GM18519 (cell line): ENCODE results near the gene CGB1.
"Not testable (repeated sequence)": the region's sequence is repeated elsewhere in the genome, so short reads cannot be mapped to it uniquely, and the experiment has no call there.

ENCODE experiments used
- ATAC-seq: cut with Tn5 transposase; IDR thresholded peaks from one replicate; pipeline ENCODE4 v1.9.1; 2021; ENCODE audit warnings: mild to moderate bottlenecking, moderate library complexity; ENCODE audit not compliant: unreplicated experiment, low FRiP score

CGB1 gene

DNA sequence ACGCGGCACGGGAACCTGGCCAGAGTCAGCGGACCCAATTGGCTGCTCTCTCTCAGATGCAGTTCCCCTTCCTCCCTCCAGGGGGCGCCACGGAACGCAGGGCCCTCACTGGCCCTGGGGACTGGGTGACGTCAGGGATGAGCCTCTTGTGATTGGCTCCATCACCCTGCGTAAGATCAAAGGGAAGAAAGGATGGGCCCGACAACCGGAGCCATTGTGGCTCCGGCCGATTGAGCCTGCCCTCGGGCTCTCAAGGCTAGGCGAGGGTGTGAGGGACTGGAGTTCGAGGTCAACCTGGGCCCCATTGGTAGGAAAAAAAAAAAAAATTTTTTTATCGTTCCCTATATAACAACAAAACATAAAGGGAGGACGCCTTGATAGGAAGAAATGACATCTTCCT lies at the start of gene CGB1:
Gene CGB1 (minus strand): TSS at position 81 of the 400 bp plus-strand sequence. CDS start 184 bp downstream, outside the sequence.
- ATAC-seq: not testable (repeated sequence)

DNA sequence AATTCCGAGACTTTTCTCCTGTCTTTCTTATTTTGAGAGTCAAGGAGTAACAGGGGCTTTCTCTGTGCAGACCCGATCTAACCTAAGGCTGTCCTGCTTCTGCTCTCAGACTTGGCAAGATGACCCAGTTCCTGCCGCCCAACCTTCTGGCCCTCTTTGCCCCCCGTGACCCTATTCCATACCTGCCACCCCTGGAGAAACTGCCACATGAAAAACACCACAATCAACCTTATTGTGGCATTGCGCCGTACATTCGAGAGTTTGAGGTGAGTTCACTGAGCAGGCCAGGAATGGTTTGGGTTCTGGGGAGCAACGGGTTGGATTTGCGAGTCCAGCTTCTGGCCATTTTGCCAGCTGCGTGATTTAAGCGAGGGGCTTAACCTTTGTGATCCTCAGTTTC lies 49.6 kb upstream of the CGB1 start:
- no peak for ATAC-seq

DNA sequence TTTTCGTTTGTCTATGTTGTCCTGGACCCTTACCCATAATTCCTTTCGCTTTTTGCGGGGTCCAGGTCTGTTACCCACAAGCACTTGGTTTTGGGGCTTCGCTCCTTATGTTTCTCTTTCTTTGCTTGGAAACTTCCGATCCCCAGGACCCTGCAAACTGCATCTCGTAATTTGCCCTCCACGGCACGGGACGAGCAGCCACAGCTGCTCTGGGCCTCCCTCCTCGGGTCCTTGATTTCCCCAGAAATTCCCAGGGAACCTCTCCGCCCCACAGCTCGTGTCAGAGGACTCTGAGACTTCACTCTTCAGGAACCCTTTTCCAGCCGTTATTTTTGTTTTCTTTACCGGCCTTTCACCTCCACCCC lies 49.2 kb upstream of the CGB1 start:
- ATAC-seq: no peak

DNA sequence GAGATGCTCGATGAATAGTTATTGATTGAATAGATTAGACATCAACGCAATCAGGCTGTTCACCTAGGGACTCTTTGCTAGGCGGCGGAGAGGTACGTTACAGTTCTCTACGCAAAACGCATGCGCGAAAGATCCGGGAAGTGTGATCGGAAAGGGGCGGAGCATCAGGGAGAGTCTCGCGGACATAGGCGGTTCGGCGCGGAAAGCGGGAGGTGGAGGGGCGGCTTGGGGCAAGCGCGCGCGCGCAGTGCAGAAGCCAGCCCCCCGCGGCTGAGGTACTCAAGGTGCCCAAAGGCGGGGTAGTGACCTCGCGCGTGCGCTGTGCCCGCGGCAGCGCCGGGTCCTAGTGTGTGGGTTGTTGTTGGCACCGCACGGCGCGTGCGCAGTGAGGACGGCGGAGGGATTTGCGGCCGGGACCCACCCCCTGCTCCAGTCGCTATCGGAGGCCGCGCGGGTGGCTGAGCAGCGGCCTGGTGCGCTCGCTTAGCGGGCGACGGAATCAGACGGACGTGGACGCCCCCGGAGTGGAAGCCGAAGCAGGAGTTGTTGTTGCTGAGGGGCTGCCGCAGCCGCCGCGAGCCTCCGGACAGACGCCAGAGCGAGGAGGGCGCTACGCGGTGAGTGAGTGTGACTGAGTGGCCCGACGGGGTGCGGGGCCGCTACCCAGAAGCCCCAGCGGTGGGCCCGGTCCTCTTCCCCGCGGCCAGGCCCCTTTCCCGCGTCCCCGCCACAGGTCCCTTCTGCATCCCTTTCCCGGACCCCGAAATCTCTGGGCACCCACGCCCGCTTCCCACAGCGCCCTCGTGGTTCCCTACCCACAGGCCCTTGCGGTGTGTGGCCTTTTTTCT lies 48.5 kb upstream of the CGB1 start, which contains the start of gene SNRNP70:
Gene SNRNP70 (plus strand): TSS at position 432 of the 848 bp plus-strand sequence. CDS start 964 bp downstream, outside the sequence.
- ATAC-seq: peak; percentile 79

DNA sequence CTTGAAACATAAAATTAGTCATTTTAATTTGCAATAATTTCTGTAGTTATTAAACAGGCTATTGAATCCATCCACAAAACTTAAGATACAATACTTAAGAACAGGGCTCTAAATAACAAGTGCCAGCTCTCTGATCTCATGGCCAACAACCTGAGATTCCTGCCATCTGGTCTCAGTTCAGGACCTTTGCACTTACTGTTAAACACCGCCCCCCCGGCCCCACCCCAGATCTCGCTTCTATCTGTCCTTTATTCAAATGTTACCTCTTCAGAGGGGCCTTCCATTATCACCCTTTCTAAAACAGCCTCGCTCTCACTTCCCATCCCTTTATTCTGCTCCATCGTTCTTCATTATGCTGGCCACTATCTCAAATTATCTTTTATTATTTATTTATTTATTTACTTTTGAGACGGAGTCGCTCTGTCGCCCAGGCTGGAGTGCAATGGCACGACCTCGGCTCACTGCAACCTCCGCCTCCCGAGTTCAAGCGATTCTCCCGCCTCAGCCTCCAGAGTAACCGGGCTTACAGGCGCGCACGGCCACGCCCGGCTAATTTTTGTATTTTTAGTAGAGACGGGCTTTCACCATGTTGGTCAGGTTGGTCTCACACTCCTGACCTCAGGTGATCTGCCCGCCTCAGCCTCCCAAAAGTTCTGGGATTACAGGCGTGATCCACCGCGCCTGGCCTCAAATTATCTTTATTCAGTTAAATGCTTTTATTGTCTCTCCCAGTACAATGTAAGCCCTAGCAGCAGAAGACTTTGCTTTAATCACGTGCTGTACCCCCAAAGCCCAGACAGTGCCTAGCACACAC lies 47.7 kb upstream of the CGB1 start:
- no peak for ATAC-seq

DNA sequence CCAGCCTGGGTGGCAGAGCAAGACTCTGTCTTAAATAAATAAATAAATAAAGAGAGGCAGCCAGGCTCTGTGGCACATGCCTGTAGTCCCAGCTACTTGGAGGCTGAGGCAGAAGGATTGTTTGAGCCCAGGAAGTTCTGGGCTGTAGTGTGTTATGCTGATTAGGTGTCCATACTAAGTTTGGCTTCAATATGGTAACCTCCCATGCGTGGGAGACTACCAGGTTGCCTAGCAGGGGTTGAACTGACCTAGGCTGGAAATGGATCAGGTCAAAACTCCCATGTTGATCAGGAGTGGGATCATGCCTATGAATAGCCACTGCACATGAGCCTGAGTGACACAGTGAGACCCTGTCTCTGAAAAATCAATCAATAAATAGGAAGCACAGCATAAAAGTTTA lies 44.6 kb upstream of the CGB1 start:
- no peak for ATAC-seq

DNA sequence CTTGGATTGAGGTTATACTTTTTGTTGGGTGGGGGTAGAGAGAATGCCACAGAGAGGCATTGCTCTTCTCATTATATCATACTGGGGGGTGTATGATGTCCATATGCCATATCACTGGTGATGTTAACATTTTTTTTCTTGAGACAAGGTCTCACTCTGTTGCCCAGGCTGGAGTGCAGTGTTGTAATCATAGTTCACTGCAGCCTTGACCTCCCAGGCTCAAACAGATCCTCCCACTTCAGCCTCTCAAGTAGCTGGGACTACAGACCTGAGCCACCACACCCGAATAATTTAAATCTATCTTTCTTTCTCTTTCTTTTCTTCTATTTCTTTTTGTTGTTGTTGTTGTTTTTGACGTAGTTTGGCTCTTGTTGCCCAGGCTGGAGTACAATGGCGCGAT lies 43.7 kb upstream of the CGB1 start:
- no peak for ATAC-seq

DNA sequence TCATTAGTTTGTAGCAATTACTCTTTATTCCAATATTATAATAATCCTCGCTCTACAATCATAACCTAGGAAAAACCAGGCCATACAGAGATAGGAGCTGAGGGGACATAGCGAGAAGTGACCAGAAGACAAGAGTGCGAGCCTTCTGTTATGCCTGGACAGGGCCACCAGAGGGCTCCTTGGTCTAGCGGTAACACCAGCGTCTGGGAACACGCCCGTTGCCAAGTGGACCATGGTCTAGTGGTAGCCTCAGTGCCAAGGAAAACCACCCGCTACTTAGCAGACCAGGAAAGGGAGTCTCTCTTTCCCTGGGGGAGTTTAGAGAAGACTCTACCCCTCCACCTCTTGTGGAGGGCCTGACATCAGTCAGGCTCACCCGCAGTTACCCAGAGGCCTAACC lies 38.2 kb upstream of the CGB1 start:
- not testable (repeated sequence) for ATAC-seq

DNA sequence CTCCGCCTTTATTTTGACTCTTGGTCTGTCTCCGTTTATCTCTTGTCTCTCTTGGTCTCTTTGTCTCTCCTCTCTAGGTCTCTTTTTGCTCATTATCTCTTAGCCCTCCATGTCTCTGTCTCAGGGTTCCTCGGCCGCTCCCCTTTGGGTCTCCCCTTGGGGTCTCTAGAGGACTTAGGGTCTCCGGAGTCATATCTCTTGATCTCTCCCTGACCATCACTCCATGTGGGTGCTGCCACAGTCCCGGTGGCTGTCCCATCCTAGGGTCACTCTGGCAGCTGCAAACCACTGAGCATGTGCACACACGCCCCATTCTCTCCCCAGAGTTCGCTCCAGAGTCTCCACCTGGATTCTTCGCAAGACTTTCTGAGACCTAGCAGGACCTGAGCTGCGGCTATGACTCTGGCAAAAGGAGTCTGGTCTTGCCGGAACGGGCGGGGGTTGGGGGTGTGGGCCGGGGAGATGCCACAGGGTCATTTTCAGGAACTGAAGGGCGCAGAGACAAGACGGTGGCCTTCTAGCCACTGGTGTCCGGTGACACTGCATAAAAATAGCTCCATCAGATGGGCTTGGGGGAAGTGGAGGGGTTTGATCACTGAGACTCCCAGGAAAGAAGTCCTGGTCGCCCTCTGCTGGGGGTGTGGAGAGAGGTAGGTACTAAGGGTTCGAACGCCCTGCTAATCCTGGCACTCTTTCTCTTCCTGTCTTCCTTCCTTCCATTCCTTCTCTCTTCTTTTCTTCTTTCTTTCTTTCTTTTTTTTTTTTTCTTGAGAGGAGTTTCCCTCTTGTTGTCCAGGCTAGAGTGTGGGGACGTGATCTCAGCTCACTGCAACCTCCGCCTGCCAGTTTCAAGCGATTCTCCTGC lies 37.1 kb upstream of the CGB1 start:
- no peak for ATAC-seq

DNA sequence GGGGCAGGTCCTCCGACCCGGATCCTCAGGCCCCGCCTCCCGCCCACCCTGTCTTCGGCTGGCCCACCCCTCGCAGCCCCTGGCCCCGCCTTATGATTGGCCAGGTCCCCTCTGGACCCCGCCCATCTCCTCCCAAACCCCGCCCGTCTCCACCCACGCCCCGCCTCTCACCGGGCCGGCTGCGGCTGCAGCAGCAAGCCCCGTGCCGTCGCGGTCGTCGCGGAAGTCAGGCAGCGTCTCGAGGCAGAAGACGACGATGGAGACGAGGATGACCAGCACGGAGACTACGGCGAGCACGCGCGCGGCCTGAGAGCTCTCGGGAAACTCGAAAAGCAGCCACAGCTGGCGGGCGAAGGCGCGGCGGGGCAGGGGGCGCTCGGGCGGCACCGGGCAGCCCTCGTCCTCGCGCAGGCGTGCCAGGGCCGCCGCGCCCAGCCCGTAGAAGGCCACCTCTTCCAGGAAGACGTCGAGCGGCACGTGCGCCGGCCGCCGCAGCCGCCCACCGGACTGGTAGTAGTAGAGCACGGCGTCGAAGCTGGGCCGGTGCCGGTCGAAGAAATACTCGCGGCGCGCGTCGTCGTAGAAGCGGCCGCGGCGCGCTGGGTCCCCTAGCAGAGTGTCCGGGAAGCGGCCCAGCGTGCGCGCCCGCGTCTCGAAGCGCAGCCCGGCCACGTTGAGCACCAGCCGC lies 35.3 kb upstream of the CGB1 start:
- ATAC-seq: no peak

DNA sequence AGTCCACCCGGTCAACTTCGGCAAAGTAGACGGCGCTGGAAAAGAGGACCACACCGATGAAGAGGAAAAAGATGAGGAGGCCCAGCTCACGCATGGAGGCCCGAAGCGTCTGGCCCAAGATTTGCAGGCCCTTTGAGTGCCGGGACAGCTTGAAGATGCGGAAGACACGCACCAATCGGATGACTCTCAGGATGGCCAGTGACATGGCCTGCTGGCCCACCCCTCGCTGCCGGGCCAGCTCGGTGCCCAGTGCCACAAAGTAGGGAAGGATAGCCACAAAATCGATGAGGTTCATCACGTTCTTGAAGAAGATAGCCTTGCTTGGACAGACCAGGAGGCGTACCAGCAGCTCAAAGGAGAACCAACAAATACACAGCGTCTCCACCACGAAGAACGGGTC lies 33.7 kb upstream of the CGB1 start:
- no peak for ATAC-seq

DNA sequence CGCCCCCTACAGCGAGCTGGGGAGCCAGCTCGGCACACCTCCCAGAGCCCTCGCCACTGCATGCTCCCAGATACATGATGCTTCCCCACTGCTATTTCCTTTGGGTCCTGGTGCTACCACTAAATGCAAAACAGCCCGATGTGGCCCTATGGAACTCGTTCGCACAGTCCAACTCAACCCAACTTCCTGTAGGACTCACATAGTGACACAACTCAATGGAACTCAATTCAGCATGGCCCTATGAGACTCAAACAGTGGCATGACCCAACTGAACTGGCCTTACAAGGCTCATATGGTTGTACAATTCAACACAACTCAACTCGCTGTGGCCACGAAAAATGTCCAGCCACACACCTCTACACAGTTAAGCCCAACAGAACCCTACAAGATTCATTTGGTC lies 32.3 kb upstream of the CGB1 start:
- ATAC-seq: no peak

DNA sequence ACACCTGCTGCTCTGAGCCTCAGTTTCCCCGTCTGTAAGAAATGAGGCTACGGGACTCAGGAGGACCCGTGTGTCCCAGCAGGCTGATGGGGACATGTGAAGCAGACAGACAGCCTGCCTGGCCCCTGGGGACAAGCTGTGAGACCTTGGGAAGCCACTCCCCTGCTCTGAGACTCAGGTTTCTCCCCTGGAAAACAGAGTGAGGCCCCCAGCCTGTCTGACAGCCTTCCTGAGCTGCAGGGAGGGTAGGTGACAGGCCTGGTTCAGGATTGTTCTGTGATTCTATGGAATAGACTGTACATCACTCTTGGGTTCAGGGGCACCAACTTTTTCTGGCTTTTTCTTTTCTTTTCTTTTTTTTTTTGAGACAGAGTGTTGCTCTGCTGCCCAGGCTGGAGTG lies 30.9 kb upstream of the CGB1 start:
- no peak for ATAC-seq

DNA sequence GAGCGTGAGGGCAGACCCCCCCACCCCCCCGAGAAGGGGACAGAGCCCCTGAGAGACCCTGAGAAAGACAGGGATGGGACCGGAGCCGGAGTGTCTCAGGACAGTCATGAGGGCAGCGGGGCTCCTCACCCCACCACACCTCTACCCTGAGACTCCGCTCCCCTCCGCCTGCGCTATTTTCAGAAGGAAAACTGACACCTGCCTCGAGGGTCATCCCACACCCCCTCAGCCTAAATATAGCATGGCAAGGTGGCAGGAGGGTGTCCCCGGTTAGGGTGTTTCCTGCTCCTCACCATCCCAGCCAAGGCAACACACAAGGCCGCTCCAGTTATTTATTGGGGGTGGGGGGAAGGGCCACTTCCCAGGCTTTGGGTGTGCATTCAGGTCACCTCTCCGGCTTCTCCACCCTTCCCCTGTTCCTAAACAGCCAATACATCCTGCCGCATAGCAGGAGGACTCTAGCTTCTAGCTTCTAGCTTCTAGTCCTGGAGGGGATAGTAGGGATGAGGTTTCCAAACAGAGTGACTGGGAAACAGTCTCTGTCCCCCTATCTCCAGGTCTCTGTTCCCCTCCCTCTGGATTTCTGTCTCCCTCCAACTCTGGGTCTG lies 29.3 kb upstream of the CGB1 start:
- ATAC-seq: no peak

DNA sequence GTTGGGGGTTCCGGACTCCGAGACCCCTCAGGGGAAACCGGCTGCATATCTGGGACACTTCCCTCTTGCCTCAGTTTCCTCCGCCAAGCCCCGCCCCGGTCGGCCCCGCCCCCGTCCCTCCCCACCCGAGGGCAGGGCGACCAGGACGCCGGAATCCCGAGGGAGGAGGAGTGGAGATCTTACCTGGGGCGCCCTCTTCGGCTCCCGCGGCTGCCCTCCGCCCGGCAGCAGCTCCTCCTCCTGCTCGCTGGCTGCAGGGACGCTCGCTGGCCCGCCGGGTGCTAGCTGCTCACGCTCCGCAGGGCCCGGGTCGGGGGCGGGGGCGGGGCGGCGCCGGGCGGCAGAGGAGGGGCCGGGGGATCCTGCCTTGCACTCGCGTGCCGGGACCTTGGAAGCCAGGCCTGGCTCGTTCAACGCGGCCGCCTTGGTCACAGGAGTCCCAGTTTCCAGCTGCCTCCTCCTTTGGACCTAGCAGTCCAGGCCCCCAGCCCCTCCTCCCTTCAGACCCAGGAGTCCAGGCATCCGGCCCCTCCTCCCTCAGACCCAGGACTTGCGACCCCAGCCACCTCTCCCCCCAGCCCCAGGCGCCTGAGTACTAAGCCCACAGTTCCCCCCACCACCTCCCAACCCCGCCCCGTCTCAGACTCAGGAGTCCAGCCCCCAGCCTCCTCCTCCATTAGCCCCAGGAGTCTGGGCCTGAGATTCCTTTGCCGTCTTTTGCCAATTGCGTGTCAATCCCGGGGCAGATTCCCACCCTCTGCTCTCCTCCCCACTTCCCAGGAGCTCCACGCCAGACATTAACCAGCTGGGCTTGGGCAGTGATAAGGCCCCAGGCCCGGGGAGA lies 28.3 kb upstream of the CGB1 start, which contains the start of gene NTF4:
Gene NTF4 (minus strand): TSS at position 51 of the 844 bp plus-strand sequence. CDS start 2,821 bp downstream, outside the sequence.
- no peak for ATAC-seq

DNA sequence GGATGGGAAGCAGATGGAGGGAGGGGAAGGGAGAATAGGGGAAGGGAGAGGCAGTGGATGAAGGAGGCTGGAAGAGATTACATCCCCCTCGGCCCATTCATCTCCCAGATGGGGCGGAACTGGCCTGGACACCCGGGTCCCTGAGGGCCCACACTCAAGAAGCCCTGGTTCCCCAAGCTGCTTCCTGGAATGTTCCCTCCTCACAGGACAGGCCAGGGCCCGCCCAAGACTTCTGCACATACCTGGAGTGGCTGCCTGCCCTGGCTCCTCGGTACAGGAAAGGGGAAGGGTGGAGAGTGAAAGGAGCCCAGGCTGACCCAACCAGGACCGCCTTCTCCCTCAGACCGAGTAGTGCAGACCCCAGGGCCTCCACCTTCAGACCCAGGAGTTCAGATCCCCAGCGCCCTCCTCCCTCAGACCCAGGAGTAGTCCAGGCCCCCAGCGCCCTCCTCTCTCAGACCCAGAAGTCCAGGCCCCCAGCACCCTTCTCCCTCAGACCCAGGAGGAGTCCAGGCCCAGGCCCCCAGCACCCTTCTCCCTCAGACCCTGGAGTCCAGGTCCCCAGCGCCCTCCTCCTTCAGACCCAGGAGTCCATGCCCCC lies 27.4 kb upstream of the CGB1 start:
- no peak for ATAC-seq

DNA sequence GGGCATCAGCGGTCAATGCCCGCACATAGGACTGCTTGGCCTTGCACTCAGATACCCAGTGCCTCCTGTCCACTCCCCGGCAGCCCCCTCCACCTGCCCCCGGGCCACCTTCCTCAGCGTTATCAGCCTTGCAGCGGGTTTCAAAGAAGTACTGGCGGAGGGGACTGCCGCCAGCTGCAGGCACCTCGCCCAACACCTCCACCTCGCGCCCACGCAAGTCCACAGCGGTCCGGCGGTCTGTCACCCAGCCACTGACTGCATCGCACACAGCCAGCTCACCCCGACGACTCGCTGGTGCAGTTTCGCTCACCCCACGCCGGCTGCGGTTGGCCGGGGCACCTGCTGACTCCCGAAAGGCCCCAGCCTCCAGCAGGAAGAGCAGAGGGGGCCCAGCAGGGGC lies 24.8 kb upstream of the CGB1 start:
- no peak for ATAC-seq

DNA sequence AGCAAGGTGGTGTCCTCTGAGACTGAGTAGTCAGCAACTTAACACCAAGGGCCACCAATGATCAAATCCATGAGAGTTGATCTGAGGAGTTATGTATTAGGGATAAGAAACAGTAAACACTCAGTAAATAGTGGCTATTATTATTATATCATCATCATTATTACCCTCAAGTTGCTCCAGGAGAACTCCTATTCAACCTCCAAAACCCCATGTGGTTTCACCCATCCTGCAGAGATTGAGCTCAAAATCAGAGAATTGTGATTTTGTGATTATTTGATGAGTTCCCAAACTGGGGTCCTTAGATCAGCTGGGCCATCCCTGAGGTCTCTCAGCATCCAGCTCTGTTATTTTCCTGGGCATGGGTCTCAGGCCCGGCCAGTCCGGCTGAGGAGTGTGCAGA lies 24.3 kb upstream of the CGB1 start:
- no peak for ATAC-seq
